Caco-2 (cell line): ENCODE measurements around the gene NSUN6. TPM values are rescaled to one million over a fixed set of nuclear protein-coding genes. Genes with fewer than 3 reads are reported as not detected.

Experiments
- BruUV-seq: library from RNA; stranded (reverse); fragments of 400-500 nt; replicated peaks from 2 replicates; lab custom pipeline; 2021; lab: Mats Ljungman, UMichigan
- CTCF ChIA-PET: fragments of 300-600 bp; sonication (Branson Sonifier 250); formaldehyde crosslinking; loops from one replicate; lab custom pipeline; 2022; ENCODE audit warnings: antibody characterized with exemption; lab: Charles Lee
- POLR2A ChIA-PET: fragments of 300-600 bp; sonication (Branson Sonifier 250); formaldehyde crosslinking; loops from one replicate; lab custom pipeline; 2022; ENCODE audit warnings: antibody characterized with exemption; lab: Charles Lee
- DNase-seq, 2 experiments: peaks; one replicate each; pipeline versions ENCODE4 v3.0.0 to v3.0.0-alpha.2; 2020 to 2022
- H3K27me3 ChIP-seq: replicated peaks from 2 replicates; pipeline ENCODE4 v1.6.0; 2011; ENCODE audit warnings: low read length; ENCODE audit not compliant: control insufficient read depth, insufficient read depth
- H3K36me3 ChIP-seq: 2 replicates; pipeline ENCODE4 v1.5.1; 2011; ENCODE audit warnings: low read length; ENCODE audit not compliant: control insufficient read depth, insufficient read depth
- H3K4me1 ChIP-seq: fragments of 250-450 bp; sonication (Bioruptor Pico); 2 replicates; pipeline ENCODE4 v1.5.1; 2020; ENCODE audit warnings: mild to moderate bottlenecking
- H3K4me3 ChIP-seq: 2 replicates; pipeline ENCODE4 v1.5.1; 2011; ENCODE audit warnings: low read depth, mild to moderate bottlenecking, control low read depth, low read length
- H3K9me3 ChIP-seq: fragments of 250-450 bp; sonication (Bioruptor Pico); 2 replicates; pipeline ENCODE4 v1.5.1; 2020; ENCODE audit warnings: mild to moderate bottlenecking, moderate library complexity
- H3K27ac Mint-ChIP-seq: one replicate; pipeline ENCODE4 v1.8.0; 2022; ENCODE audit warnings: mixed read lengths; ENCODE audit not compliant: unreplicated experiment
- H3K27me3 Mint-ChIP-seq: one replicate; pipeline ENCODE4 v1.8.0; 2022; ENCODE audit warnings: mixed read lengths; ENCODE audit not compliant: insufficient read depth, unreplicated experiment
- H3K36me3 Mint-ChIP-seq: one replicate; pipeline ENCODE4 v1.8.0; 2022; ENCODE audit warnings: mild to moderate bottlenecking, mixed read lengths; ENCODE audit not compliant: insufficient read depth, unreplicated experiment
- H3K4me1 Mint-ChIP-seq: one replicate; pipeline ENCODE4 v1.8.0; 2022; ENCODE audit warnings: low read depth, mixed read lengths; ENCODE audit not compliant: unreplicated experiment
- H3K4me3 Mint-ChIP-seq: one replicate; pipeline ENCODE4 v1.8.0; 2022; ENCODE audit warnings: mild to moderate bottlenecking, moderate library complexity, mixed read lengths; ENCODE audit not compliant: unreplicated experiment
- H3K9me3 Mint-ChIP-seq: one replicate; pipeline ENCODE4 v1.8.0; 2022; ENCODE audit warnings: mixed read lengths; ENCODE audit not compliant: unreplicated experiment
- intact Hi-C: fragments of 100-400 bp; cut with micrococcal nuclease; formaldehyde crosslinking; loops from one replicate; pipeline ENCODE4 v1.10.0; 2022; ENCODE audit not compliant: unreplicated experiment
- total RNA-seq: library from RNA; stranded (reverse); gene quantifications from 2 replicates; pipeline ENCODE4 v1.2.3, GENCODE V29; 2022
- TF ChIP-seq, protein P1 (sequence below), 2 experiments: fragments of 200-600 bp in 1 of 2; IDR thresholded peaks; 1 replicate in 1 of 2; 2 replicates in 1 of 2; pipeline versions ENCODE4 v1.5.1 to v1.8.0; 2011 to 2022; ENCODE audit warnings: antibody characterized with exemption in 1 of 2, control low read depth in 1 of 2, inconsistent platforms in 1 of 2, low read depth in 1 of 2, low read length in 1 of 2, mild to moderate bottlenecking in 1 of 2, moderate library complexity in 1 of 2; ENCODE audit not compliant: insufficient read depth in 1 of 2, severe bottlenecking in 1 of 2, unreplicated experiment in 1 of 2

NSUN6 gene
- total RNA-seq, 1 experiment from 2014 or later, result 17.3 TPM

GRCh38 chr10:18533896-18534295, 117.5 kb downstream of the NSUN6 start:
- ChIA-PET POLR2A (no interaction called here), CTCF (no interaction called here)
- H3K4me3 Mint-ChIP-seq, result no peak overlapping the region
- no peaks in the 10 kb centered on the region for H3K27me3 Mint-ChIP-seq
- intact Hi-C loops, result no loop called here
- no peak overlapping the region for H3K27ac Mint-ChIP-seq
- H3K36me3 Mint-ChIP-seq, result peaks cover 12% of the 10 kb centered on the region
- peaks cover 13% of the 10 kb centered on the region for H3K9me3 Mint-ChIP-seq
- Histone ChIP-seq H3K4me3 (no peak overlapping the region), H3K36me3 (no peaks in the 10 kb centered on the region; the same call in none of the 2 replicates), H3K4me1 (no peaks in the 10 kb centered on the region), H3K9me3 (no peaks in the 10 kb centered on the region), H3K27me3 (no peaks in the 10 kb centered on the region)
- TF ChIP-seq, protein P1, sequence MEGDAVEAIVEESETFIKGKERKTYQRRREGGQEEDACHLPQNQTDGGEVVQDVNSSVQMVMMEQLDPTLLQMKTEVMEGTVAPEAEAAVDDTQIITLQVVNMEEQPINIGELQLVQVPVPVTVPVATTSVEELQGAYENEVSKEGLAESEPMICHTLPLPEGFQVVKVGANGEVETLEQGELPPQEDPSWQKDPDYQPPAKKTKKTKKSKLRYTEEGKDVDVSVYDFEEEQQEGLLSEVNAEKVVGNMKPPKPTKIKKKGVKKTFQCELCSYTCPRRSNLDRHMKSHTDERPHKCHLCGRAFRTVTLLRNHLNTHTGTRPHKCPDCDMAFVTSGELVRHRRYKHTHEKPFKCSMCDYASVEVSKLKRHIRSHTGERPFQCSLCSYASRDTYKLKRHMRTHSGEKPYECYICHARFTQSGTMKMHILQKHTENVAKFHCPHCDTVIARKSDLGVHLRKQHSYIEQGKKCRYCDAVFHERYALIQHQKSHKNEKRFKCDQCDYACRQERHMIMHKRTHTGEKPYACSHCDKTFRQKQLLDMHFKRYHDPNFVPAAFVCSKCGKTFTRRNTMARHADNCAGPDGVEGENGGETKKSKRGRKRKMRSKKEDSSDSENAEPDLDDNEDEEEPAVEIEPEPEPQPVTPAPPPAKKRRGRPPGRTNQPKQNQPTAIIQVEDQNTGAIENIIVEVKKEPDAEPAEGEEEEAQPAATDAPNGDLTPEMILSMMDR (IDR thresholded peaks at IDR 0.05; ENCODE audit: insufficient read depth in 1 of 2, low read depth in 1 of 2, low read length in 1 of 2, severe bottlenecking in 1 of 2, unreplicated experiment in 1 of 2), result no peak
- no peaks in the 10 kb centered on the region for H3K4me1 Mint-ChIP-seq
- BruUV-seq, result no TSS peak
- no peak for DNase-seq

DNA sequence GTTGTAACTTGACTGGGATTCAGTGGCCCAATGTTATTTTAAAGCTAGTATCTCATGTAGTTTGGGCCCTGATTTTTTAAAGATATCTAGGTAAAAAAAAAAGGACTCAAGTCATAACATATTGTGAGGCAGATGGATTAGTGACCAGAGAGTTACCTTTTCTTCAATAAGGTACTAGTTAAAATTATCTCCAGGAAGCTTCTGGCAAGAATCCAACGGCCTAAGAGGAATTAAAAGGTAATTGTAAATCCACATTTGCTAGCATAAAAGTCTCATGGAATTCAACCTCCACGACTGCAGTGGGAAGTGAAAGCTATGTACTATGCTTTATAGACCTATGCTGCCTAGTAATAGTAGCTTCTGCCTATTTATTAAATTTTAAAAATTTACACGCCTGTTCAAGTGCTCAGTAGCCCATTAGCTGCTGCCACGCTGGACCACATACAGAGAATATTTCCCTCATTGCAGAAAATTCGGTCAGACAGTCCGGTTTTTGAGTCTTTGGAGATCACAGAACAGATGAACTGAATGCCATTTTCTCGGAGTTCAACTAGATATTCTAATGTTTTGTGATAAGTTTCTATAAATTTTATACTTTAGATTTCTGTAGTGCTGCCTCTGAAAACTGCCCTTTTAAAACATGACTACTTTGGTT, 118.4 kb downstream of the NSUN6 start:
- peaks cover 12% of the 10 kb centered on the region for H3K36me3 Mint-ChIP-seq
- peaks cover 13% of the 10 kb centered on the region for H3K9me3 Mint-ChIP-seq

DNA sequence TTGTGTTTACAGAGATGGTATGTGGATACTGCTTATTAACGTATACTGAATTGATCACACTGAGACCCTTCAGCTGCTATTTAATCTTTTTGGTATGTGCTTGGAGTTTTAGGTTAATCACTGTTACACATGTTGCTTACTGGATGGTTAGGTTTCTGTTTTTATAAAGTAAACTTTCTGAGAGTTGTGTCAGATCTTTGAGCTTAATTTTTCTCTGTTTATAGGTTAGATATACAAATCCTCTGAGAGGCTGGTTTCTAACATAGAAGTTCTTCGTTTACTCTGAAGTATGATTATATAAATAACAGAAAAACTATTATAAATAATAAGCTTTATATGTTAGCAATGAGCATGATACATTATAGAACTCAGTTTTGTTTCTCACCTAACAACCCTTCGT, 123.1 kb downstream of the NSUN6 start:
- no peak overlapping the region for H3K4me3 ChIP-seq
- Mint-ChIP-seq H3K4me3 (no peak overlapping the region), H3K36me3 (peaks cover 5% of the 10 kb centered on the region), H3K27me3 (no peaks in the 10 kb centered on the region), H3K27ac (no peak overlapping the region), H3K9me3 (peaks cover 13% of the 10 kb centered on the region), H3K4me1 (no peaks in the 10 kb centered on the region)
- no peaks in the 10 kb centered on the region for H3K27me3 ChIP-seq
- ChIA-PET POLR2A (no interaction called here), CTCF (interaction anchor here (0.6 kb wide), 1 partner anchor 19 kb away, joined by 3 read pairs; no protein-coding TSS in a partner anchor)
- H3K4me1 ChIP-seq, result no peaks in the 10 kb centered on the region
- H3K36me3 ChIP-seq, result no peaks in the 10 kb centered on the region; the same call in 1 of the 2 replicates
- H3K9me3 ChIP-seq, result no peaks in the 10 kb centered on the region
- no TSS peak for BruUV-seq
- no peak for DNase-seq
- intact Hi-C loops, result no loop called here
- TF ChIP-seq, protein P1 (IDR thresholded peaks at IDR 0.05; ENCODE audit: insufficient read depth in 1 of 2, low read depth in 1 of 2, low read length in 1 of 2, severe bottlenecking in 1 of 2, unreplicated experiment in 1 of 2), result no peak

More for the DNA sequence above, 118.4 kb downstream of the NSUN6 start:
- Histone ChIP-seq H3K4me3 (no peak overlapping the region), H3K36me3 (no peaks in the 10 kb centered on the region; the same call in none of the 2 replicates), H3K4me1 (no peaks in the 10 kb centered on the region), H3K27me3 (no peaks in the 10 kb centered on the region), H3K9me3 (no peaks in the 10 kb centered on the region)
- ChIA-PET POLR2A (interaction anchor here (0.6 kb wide), 1 partner anchor 15 kb away, joined by 3 read pairs; no protein-coding TSS in a partner anchor), CTCF (no interaction called here)
- Mint-ChIP-seq H3K27ac (no peak overlapping the region), H3K4me3 (no peak overlapping the region), H3K27me3 (no peaks in the 10 kb centered on the region), H3K4me1 (no peaks in the 10 kb centered on the region)
- intact Hi-C loops, result no loop called here
- BruUV-seq, result no TSS peak
- no peak for DNase-seq
- TF ChIP-seq, protein P1 (IDR thresholded peaks at IDR 0.05; ENCODE audit: insufficient read depth in 1 of 2, low read depth in 1 of 2, low read length in 1 of 2, severe bottlenecking in 1 of 2, unreplicated experiment in 1 of 2), result no peak
